Neural progenitor cell (in vitro differentiated cells): Measurements from ENCODE around the gene BLOC1S1. TPM values are rescaled to one million over a fixed set of nuclear protein-coding genes. Genes with fewer than 3 reads are reported as not detected.

Experiments
- DNase-seq: peaks from one replicate; pipeline ENCODE4 v3.0.0-alpha.2; 2016; ENCODE audit warnings: low spot score
- H2AFZ ChIP-seq: fragments of 200-600 bp; sonication (generic); replicated peaks from 2 replicates; pipeline ENCODE4 v1.6.1; 2016; ENCODE audit warnings: antibody characterized with exemption
- H3F3A ChIP-seq: fragments of 200-600 bp; sonication (generic); 2 replicates; pipeline ENCODE4 v1.6.1; 2016; ENCODE audit warnings: antibody characterized with exemption, low read depth
- H3K27ac ChIP-seq: fragments of 200-600 bp; sonication (generic); 2 replicates; pipeline ENCODE4 v1.5.1; 2016; ENCODE audit warnings: mild to moderate bottlenecking
- H3K27me3 ChIP-seq: fragments of 200-600 bp; sonication (generic); 2 replicates; pipeline ENCODE4 v1.6.1; 2016; ENCODE audit warnings: mild to moderate bottlenecking, moderate library complexity
- H3K36me3 ChIP-seq: fragments of 200-600 bp; sonication (generic); 2 replicates; pipeline ENCODE4 v1.5.1; 2016
- H3K4me1 ChIP-seq: fragments of 200-600 bp; sonication (generic); 2 replicates; pipeline ENCODE4 v1.6.1; 2016; ENCODE audit warnings: mixed run types
- H3K4me2 ChIP-seq: fragments of 200-600 bp; sonication (generic); 2 replicates; pipeline ENCODE4 v1.6.1; 2016
- H3K4me3 ChIP-seq: fragments of 200-600 bp; sonication (generic); 2 replicates; pipeline ENCODE4 v1.5.1; 2016
- H3K79me2 ChIP-seq: fragments of 200-600 bp; sonication (generic); 2 replicates; pipeline ENCODE4 v1.6.1; 2016; ENCODE audit warnings: low read depth
- H3K9ac ChIP-seq: fragments of 200-600 bp; sonication (generic); 2 replicates; pipeline ENCODE4 v1.6.1; 2016
- H3K9me3 ChIP-seq: fragments of 200-600 bp; sonication (generic); 2 replicates; pipeline ENCODE4 v1.5.1; 2016; ENCODE audit warnings: low read depth
- H4K20me1 ChIP-seq: fragments of 200-600 bp; sonication (generic); 2 replicates; pipeline ENCODE4 v1.6.1; 2016; ENCODE audit warnings: low read depth
- H3K27ac Mint-ChIP-seq: 3 replicates; pipeline ENCODE4 v1.8.0; 2021; ENCODE audit warnings: mixed read lengths
- H3K27me3 Mint-ChIP-seq: 2 replicates; pipeline ENCODE4 v1.8.0; 2022; ENCODE audit warnings: low read depth, mild to moderate bottlenecking, inconsistent platforms, moderate library complexity, mixed read lengths; ENCODE audit not compliant: insufficient read depth
- H3K36me3 Mint-ChIP-seq: 3 replicates; pipeline ENCODE4 v1.8.0; 2021; ENCODE audit warnings: mixed read lengths
- H3K4me1 Mint-ChIP-seq: 3 replicates; pipeline ENCODE4 v1.8.0; 2021; ENCODE audit warnings: mixed read lengths
- H3K4me3 Mint-ChIP-seq: 3 replicates; pipeline ENCODE4 v1.8.0; 2021; ENCODE audit warnings: mild to moderate bottlenecking, moderate library complexity, mixed read lengths
- H3K9me3 Mint-ChIP-seq: 3 replicates; pipeline ENCODE4 v1.8.0; 2020; ENCODE audit warnings: mixed read lengths
- CTCF ChIP-seq: fragments of 200-600 bp; sonication (generic); IDR thresholded peaks from 2 replicates; pipeline ENCODE4 v1.5.1; 2017; ENCODE audit warnings: antibody characterized with exemption, mild to moderate bottlenecking
- EZH2 ChIP-seq: fragments of 200-600 bp; sonication (generic); IDR thresholded peaks from 2 replicates; pipeline ENCODE4 v1.6.1; 2017; ENCODE audit warnings: antibody characterized with exemption, mild to moderate bottlenecking, moderate library complexity
- EZH2phosphoT487 ChIP-seq: fragments of 200-600 bp; sonication (generic); IDR thresholded peaks from 2 replicates; pipeline ENCODE4 v1.6.1; 2017; ENCODE audit warnings: antibody characterized with exemption
- total RNA-seq: library from RNA; depleted of rRNA; stranded (reverse); fragments of >200 nt; gene quantifications from 2 replicates; pipeline ENCODE4 v1.2.3, GENCODE V29; 2015; ENCODE audit warnings: low replicate concordance

Gene BLOC1S1
- total RNA-seq, 1 donor from 2014 or later: 48.1 TPM

DNA sequence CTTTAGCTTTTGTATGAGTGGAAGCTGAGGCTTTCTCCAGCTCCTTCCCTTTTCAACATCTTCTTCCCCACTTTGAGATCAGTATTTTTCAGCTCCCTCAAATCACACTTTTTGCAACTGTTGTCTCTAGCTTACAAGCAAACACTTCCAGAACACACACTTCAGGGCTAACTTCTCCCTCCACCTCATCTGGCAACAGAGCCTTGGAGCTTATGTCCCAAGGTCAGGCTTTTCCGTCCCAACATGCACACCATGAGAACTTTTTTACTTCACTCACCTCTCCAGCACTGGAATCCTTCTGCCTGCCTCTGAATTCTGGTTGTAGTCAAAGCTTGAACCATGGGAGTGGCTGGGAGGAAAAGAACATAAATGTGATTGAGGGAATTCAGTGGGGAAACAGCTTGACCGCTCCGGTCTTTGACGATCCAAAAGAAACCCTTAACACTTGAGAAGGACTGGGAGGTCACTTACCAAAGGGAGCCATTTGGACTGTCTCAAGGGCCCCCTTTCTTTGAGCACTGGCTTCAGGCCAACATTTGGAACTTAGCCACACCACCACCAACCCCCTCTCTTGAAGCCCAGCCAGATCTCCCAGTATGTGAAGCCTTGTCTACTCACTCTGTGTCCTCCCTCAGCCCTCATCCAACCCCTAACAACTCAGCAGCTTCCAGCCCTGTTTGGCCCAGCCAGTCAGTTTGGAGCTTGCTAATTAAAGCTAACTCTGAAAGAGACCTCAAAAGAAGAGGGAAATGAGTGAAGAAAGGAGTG, 3.9 kb upstream of the BLOC1S1 start:
- Mint-ChIP-seq H3K9me3 (peaks cover 6% of the 10 kb centered on the region), H3K27ac (no peak overlapping the region), H3K4me1 (peaks cover 34% of the 10 kb centered on the region), H3K36me3 (peaks cover 3% of the 10 kb centered on the region), H3K4me3 (no peak overlapping the region), H3K27me3 (peaks cover 16% of the 10 kb centered on the region)
- Histone ChIP-seq H3K4me3 (no peak overlapping the region), H3K4me2 (no peak overlapping the region), H3K27me3 (peaks cover 31% of the 10 kb centered on the region), H3K9ac (no peak overlapping the region), H3F3A (peaks cover 31% of the 10 kb centered on the region), H3K4me1 (peaks cover 16% of the 10 kb centered on the region), H4K20me1 (no peaks in the 10 kb centered on the region), H3K79me2 (peaks cover 7% of the 10 kb centered on the region), H3K27ac (no peak overlapping the region), H3K36me3 (no peaks in the 10 kb centered on the region), H3K9me3 (no peaks in the 10 kb centered on the region), H2AFZ (no peak overlapping the region)
- TF ChIP-seq EZH2phosphoT487: no peak
- TF ChIP-seq CTCF: no peak
- no peak for TF ChIP-seq EZH2
- no peak for DNase-seq

DNA sequence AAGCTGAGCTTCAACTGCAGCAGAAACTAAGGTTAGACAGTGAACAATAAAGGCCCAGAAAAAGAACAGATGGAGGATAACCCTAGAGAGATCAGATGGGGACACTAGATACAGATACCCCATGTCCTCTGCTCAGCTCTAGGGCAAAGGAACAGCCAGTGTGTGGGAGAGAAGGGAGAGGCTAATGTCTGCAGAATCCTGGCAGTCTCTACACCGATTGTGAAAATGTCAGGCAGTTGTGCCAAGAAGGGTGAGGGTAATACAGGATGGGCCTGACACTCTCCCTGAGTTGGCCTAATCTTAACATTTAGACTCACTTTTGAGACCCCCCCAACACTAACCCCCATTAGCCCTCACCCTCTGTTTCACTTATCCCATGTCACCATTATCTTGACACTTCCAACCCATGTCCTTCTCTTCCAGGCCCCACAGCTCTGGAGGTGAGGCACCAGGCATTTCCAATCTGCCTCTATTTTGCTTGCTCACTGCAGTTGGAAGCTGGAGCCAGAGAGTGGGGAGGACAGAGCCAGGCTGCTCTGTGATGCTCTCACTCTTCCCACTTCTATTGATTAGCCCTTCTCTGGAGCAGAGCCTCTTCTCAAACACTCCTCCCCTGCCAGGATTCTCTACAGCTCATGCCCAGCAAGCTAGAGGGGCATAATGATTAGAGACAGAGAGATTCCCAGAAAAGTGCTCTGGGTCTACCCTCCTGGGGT, 3.0 kb upstream of the BLOC1S1 start:
- H3K27ac ChIP-seq: no peak overlapping the region
- peaks cover 8% of the 10 kb centered on the region for H3K79me2 ChIP-seq
- DNase-seq: no peak
- no peaks in the 10 kb centered on the region for H3K9me3 ChIP-seq
- no peaks in the 10 kb centered on the region for H3K36me3 ChIP-seq
- peaks cover 6% of the 10 kb centered on the region for H3K9me3 Mint-ChIP-seq
- TF ChIP-seq EZH2phosphoT487 (no peak), EZH2 (no peak), CTCF (no peak)
- H3K27ac Mint-ChIP-seq: peak overlapping the region; percentile 36
- peaks cover 20% of the 10 kb centered on the region for H3K27me3 Mint-ChIP-seq
- H3F3A ChIP-seq: peaks cover 40% of the 10 kb centered on the region
- H3K4me1 ChIP-seq: peaks cover 25% of the 10 kb centered on the region
- no peak overlapping the region for H3K4me2 ChIP-seq
- no peaks in the 10 kb centered on the region for H4K20me1 ChIP-seq
- H3K27me3 ChIP-seq: peaks cover 31% of the 10 kb centered on the region
- H3K36me3 Mint-ChIP-seq: peaks cover 3% of the 10 kb centered on the region
- peaks cover 40% of the 10 kb centered on the region for H3K4me1 Mint-ChIP-seq
- no peak overlapping the region for H3K4me3 Mint-ChIP-seq
- H3K9ac ChIP-seq: no peak overlapping the region
- no peak overlapping the region for H2AFZ ChIP-seq
- no peak overlapping the region for H3K4me3 ChIP-seq

DNA sequence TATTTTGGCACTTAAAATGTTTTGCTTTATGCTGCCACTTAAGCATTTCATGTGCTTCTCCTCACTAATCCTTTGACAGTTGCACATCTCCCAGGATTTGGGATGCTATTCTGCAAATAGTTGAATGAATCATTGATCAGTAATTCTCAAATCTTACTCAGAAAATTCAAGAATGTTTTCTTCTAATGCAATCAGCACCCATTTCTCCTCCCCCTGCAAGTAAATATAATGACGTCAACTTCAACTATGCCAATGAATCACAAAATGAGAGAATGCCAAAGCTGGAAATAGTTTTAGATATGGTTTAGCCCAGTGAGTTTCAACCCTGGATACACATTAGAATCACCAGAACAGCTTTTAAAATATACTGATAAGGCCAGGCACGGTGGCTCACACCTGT, 2.1 kb upstream of the BLOC1S1 start:
- H3K27me3 Mint-ChIP-seq: peaks cover 21% of the 10 kb centered on the region
- H3K4me3 ChIP-seq: no peak overlapping the region
- peaks cover 11% of the 10 kb centered on the region for H3K79me2 ChIP-seq
- no peaks in the 10 kb centered on the region for H4K20me1 ChIP-seq
- peak overlapping the region; percentile 2 for H3K4me3 Mint-ChIP-seq
- no peak overlapping the region for H3K27ac ChIP-seq
- H2AFZ ChIP-seq: no peak overlapping the region
- peaks cover 6% of the 10 kb centered on the region for H3K9me3 Mint-ChIP-seq
- H3K4me1 ChIP-seq: peaks cover 27% of the 10 kb centered on the region
- no peak for TF ChIP-seq EZH2
- no peak for TF ChIP-seq CTCF
- TF ChIP-seq EZH2phosphoT487: no peak
- H3K36me3 Mint-ChIP-seq: peaks cover 3% of the 10 kb centered on the region
- no peaks in the 10 kb centered on the region for H3K9me3 ChIP-seq
- H3K36me3 ChIP-seq: no peaks in the 10 kb centered on the region
- peaks cover 26% of the 10 kb centered on the region for H3K27me3 ChIP-seq
- H3K9ac ChIP-seq: no peak overlapping the region
- DNase-seq: no peak
- H3K27ac Mint-ChIP-seq: no peak overlapping the region
- H3K4me2 ChIP-seq: no peak overlapping the region
- H3F3A ChIP-seq: peaks cover 41% of the 10 kb centered on the region
- H3K4me1 Mint-ChIP-seq: peaks cover 42% of the 10 kb centered on the region
